Medulla oblongata (tissue), 1 donor: Measurements from ENCODE around the gene SIN3A.
"Not testable (repeated sequence)": the region's sequence is repeated elsewhere in the genome, so short reads cannot be mapped to it uniquely, and the experiment has no call there.

ENCODE experiments used
- DNase-seq: peaks from one replicate; pipeline ENCODE4 v3.0.0-alpha.2; 2015; ENCODE audit errors: extremely low spot score

SIN3A gene

DNA sequence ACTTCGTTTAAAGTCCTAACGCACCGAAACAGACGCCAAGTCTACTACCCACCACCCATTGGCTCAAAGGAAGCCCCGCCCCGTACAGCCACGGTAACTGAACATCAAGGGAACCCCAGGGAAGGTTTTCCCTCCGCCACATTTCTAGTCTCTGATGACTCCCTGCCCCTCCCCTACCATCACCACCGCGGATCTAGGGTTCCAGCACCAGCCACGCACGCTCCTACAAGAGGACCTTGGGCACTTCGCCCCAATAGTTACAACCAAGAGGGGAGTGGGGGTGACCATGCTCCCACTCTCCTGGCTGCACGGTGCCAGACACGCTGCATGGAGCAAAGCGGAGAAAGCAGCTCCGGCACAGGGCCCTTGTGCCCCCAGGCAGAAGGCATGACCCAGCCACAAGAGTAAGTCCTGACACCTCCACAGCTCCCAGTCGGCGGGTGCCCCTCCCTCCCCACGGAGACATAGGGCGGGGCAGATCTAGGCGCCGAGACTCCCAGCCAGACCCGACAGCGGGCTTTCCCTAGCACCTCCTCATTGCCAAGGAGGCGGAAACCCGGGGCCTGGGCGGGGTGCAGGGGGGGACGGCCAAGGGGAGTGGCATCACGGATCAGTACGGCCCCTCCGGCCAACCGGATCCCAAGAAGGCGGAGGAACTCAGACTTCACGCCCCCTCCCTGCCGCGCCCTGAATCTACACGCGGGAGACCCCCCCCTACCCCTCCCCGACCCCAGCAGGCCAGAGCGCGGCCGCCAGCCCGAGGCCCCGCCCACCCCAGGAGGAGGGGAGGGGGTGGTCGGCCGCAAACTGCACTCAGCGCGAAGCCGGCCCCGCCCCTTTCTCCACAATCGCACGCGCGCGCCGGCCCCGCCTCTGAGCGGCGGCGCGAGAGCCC lies 936 bp downstream of the SIN3A start:
- peak; percentile 94 for DNase-seq

DNA sequence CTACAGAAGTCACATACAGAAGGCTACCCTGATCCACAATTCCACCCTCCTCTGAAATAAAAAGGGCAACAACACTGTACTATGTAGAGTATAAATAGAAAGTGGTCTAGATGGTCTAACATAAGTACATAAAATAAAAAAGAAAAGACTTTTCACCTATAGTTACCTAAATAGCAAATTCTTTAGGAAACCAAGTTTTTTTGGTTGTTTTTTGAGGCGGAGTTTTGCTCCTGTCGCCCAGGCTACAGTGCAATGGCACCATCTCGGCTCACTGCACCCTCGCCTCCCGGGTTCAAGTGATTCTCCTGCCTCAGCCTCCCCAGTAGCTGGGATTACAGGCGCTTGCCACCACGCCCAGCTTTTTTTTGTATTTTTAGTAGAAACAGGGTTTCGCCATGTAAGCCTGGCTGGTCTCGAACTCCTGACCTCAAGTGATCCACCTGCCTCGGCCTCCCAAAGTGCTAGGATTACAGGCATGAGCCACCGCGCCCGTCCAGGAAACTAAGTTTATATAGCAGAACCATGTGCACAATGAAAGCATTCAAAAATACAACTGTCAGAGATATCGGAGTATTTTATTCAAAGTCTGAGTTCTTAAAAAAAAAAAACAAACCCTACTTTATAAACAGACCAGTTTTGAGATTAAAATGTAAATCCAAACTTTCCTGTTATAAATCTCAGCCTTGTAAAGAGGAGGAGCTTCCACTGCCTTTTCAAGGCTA lies 1.7 kb downstream of the SIN3A start:
- DNase-seq = no peak

DNA sequence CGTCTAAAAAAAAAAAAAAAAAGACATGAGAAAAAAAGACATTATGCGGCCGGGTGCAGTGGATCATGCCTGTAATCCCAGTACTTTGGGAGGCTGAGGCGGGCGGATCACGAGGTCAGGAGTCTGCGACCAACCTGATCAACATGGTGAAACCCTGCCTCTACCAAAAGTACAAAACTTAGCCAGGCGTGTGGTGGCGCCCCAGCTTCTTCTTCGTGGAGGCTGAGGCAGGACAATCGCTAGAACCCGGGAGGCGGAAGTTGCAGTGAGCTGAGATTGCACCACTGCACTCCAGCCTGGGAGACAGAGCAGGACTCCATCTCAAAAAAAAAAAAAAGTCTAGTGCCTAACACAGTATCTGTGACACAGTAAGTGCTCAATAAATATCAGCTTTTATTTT lies 3.3 kb downstream of the SIN3A start:
- not testable (repeated sequence) for DNase-seq

DNA sequence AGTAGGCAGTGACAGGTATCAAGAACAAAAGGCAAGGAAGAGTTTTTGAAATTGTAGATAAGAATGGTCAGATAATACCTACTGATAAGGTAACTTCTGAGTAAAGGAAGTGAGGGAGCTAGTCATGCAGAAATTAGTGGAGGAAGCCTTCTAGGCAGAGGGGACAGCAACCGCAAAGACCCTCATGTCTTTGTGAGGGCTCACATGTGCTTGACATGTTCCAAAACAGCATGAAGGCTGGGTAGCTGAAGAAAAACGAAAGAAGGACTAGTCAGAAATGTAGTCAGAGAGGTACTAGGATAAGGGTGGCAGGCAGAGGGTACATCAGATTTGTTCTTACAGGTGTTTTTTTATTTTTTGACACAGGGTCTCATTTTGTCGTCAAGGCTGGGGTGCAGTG lies 5.3 kb downstream of the SIN3A start:
- DNase-seq = no peak

DNA sequence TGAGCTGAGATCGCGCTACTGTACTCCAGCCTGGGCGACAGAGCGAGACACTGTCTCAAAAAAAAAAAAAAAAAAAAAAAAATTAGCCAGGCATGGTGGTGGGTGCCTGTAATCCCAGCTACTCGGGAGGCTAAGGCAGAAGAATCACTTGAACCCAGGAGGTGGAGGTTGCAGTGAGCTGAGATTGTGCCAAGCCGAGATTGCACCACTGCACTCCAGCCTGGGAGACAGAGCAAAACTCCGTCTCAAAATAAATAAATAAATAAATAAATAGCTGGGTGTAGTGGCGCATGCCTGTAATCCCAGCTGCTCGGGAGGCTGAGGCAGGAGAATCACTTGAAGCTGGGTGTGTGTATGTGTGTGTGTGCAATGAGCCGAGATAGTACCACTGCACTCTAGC lies 6.2 kb downstream of the SIN3A start:
- not testable (repeated sequence) for DNase-seq

GRCh38 chr15:75443972-75444453 lies 7.5 kb downstream of the SIN3A start:
- DNase-seq = not testable (repeated sequence)

- no peak for DNase-seq
Measured at GRCh38 chr15:75437721-75438120, 13.8 kb downstream of the SIN3A start.

DNA sequence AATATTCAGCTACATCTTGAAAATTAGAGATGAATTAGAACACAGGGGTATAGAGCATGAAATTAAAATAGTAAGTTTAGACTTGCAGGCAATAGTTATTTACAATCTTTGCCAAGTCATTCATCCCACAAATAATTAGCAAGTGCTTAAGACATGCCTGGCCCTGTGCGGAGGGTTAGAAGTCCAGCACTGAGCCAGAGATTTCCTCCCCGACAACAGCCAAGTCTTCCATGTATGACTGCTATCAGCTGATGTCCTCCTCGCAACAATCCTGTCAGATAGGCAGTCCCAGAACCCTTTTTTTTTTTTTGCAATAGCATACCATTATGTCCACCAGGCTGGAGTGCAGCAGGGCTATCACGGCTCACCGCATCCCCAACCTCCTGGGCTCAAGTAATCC lies 14.6 kb downstream of the SIN3A start:
- no peak for DNase-seq

DNA sequence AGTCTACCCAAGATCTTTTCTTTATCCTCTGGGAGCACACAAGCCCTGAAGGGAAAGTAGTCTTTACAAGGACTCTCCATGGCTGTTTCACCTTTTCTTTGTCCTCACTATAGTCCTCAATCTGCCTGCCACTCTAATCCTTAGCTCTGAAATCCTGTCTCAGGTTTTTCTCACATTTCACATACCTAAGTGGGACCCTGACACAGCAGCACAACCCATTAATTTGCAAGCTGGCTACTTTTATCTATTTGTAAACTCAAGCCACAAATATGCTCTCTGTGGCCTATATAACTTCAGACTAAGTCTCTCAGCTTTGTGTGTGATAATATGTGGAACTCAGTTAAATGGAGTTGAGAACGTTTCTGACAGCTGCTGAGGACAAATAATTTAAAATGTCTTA lies 19.8 kb downstream of the SIN3A start:
- DNase-seq = no peak

DNA sequence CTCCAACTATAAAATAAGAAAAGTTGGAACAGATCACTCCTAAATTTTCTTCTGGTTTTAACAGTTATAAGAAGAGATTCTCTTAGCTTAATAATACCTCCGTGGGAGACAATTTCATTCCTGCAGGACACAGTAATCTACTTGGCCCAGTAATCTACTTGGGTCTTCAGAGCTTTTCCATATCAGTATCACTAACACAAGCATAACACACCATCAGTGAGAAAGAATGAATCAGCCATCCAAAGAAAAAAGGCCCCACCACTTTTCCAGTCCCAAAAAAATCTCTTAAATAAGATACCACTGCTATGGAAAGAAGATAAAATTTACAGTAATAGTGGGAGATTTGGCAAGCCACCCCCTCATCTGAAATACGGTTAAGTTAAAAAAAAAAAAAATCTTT lies 20.2 kb downstream of the SIN3A start:
- DNase-seq = no peak

DNA sequence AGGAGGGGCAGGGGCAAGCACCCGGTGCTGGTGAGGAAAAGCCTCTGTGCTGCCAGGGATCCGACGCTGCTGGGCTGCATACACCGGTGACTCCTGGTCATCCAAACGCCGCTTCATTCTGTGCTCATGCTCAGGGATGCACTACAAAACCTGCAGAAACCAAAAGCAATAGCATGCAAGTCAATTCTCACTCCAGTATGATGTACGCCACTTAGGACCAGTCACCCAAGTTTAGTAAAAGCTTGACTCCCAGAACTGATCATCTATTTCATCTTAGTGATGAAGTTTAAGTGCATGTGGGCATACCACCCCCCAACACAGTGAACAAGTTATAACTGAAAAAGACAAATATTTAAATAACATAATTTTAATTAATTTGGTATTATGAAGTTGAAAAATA lies 21.2 kb downstream of the SIN3A start:
- no peak for DNase-seq

DNA sequence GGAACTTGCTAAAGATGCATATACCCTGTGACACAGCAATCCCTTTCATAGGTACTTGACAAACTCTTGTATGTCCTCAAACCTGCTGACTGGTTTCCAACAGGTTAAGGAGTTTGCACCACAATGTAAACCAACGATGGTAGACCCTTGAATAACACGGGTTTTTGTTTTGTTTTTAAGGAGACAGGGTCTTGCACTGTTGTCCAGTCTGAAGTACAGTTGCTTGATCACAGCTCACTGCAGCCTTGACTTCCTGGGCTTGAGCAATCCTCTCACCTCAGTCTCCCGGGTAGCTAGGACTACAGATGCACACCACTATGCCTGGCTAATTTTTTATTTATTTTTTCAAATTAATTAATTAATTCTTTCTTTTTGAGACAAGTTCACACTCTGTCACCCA lies 23.3 kb downstream of the SIN3A start:
- DNase-seq = no peak

- DNase-seq = no peak
Measured at GRCh38 chr15:75425966-75426500, 25.5 kb downstream of the SIN3A start.

GRCh38 chr15:75422554-75422953 lies 28.9 kb downstream of the SIN3A start:
- DNase-seq = no peak

- no peak for DNase-seq
Measured at GRCh38 chr15:75420698-75421097, 30.8 kb downstream of the SIN3A start.

DNA sequence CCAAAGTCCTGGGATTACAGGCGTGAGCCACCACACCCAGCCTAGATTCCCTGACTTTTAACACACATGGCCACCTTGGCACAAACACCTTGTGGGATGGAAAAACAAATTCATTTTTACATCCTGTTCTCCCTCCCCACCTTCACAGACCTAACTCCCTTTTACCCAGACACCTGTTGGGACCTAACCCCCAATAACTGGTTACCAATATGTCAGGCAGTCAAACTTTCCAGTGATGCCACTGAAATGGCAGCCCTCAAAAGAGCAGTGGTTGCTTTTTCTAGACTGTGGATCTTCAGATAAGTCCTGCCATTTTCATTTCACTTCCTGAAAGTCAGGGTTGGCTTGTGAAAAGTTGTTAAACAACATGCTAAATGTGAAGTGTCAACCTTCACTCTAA lies 34.9 kb downstream of the SIN3A start:
- DNase-seq = no peak

DNA sequence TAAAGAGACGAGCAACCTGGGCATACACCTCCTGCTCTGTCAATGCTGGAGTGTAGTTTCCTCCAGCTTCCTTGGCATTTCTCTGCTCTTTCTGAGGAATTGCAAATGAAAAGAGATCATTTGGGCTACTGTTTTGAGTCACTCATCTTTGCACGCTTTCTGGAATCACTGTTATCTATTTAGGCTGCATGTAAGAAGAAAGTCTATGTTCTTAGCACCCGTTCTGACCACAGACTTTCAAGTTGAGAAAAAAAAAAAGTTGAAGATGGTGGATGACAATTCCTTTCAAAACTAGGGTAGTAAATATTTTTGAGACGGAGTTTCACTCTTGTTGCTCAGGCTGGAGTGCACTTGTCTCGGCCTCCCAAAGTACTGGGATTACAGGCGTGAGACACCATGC lies 41.3 kb downstream of the SIN3A start:
- DNase-seq = no peak

- DNase-seq = no peak
Measured at GRCh38 chr15:75407083-75407482, 44.4 kb downstream of the SIN3A start.

DNA sequence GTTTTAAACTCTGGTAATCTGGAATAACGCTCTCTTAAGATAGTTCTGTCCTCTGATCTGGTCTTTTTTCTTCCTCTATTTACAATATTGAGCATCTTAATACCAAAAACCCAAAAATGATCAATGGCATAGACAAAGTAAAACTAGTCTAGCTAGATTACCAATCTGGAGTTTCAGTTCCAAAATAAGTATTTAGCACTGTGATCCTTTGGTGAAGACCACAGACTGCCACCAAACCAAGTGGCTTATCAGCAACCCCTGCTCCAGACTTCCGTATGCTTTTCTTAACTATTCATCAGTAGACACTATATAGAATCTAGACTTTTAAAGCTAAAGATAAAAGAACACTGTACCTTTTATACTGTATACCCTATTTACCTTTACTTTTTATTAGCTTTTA lies 47.6 kb downstream of the SIN3A start:
- DNase-seq = no peak

DNA sequence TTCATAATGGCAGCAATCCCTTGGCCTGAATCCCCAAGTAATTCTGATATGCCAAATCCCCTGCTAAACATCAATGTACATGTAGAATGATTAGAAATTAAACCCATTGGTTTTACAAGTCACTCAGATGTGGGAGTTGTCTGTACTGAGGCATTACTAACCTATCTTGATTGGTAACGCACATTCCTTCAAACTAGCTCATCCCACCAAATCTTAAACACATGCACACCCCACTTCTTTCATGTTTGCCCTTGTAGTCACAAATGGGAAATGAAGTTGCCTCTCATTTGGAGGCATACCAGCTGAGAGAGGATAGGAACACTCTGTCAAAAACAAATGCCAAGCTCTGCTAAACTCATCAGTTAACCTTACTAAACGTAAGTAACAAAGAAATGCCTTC lies 54.0 kb downstream of the SIN3A start:
- DNase-seq = no peak

- DNase-seq = peak; percentile 14
Measured at GRCh38 chr15:75389791-75390382, 61.6 kb downstream of the SIN3A start.

- DNase-seq = not testable (repeated sequence)
Measured at GRCh38 chr15:75383986-75384385, 67.5 kb downstream of the SIN3A start.
